Upper lobe of right lung (tissue), 1 donor: ENCODE results near the gene USP44. TPM values are rescaled to one million over a fixed set of nuclear protein-coding genes. Genes with fewer than 3 reads are reported as not detected.

ENCODE experiments used
- ATAC-seq: fragments of 200-7000 bp; cut with Tn5 transposase; one replicate; pipeline ENCODE4 v1.9.1; 2020; ENCODE audit warnings: mild to moderate bottlenecking, moderate library complexity
- DNase-seq: peaks from one replicate; pipeline ENCODE4 v3.0.0-alpha.2; 2020
- H3K27ac ChIP-seq: fragments of 200-600 bp; one replicate; pipeline ENCODE4 v1.8.0; 2022
- H3K27me3 ChIP-seq: fragments of 200-600 bp; one replicate; pipeline ENCODE4 v1.8.0; 2022; ENCODE audit warnings: mild to moderate bottlenecking
- H3K36me3 ChIP-seq: fragments of 200-600 bp; one replicate; pipeline ENCODE4 v1.8.0; 2022
- H3K4me1 ChIP-seq: fragments of 200-600 bp; one replicate; pipeline ENCODE4 v1.8.0; 2022
- H3K4me3 ChIP-seq: fragments of 200-600 bp; one replicate; pipeline ENCODE4 v1.8.0; 2022; ENCODE audit warnings: mild to moderate bottlenecking
- H3K9me3 ChIP-seq: fragments of 200-600 bp; one replicate; pipeline ENCODE4 v1.8.0; 2022
- CTCF ChIP-seq: fragments of 200-600 bp; IDR thresholded peaks from one replicate; pipeline ENCODE4 v1.8.0; 2022; ENCODE audit warnings: antibody characterized with exemption
- intact Hi-C: fragments of 100-400 bp; cut with DNase I; formaldehyde crosslinking; loops from one replicate; pipeline ENCODE4 v1.11.0; 2022
- total RNA-seq: library from RNA; stranded (reverse); fragmentation: NEBNext Ultra II Directional; extraction: Animal tissue kit (Norgen Biotek cat#: 25700); gene quantifications from one replicate; pipeline ENCODE4 v1.2.1, GENCODE V29; 2021
- donor health status: DM: no; HTN: yes; CAD: no; lungs with severe emphysema.

USP44 gene
- total RNA-seq, 1 donor from 2014 or later = 14.9 TPM

GRCh38 chr12:95529693-95530225, 21.5 kb downstream of the USP44 start:
- Histone ChIP-seq H3K27ac (no peak overlapping the region), H3K36me3 (no peaks in the 10 kb centered on the region), H3K4me3 (no peak overlapping the region), H3K27me3 (no peaks in the 10 kb centered on the region), H3K4me1 (no peaks in the 10 kb centered on the region), H3K9me3 (no peaks in the 10 kb centered on the region)
- intact Hi-C loops = no loop called here
- no peak for TF ChIP-seq CTCF
- no peak for ATAC-seq
- DNase-seq = no peak

GRCh38 chr12:95528431-95528830, 22.8 kb downstream of the USP44 start:
- no peak for ATAC-seq
- no peak overlapping the region for H3K27ac ChIP-seq
- no peaks in the 10 kb centered on the region for H3K27me3 ChIP-seq
- intact Hi-C loops = no loop called here
- no peak for DNase-seq
- no peak overlapping the region for H3K4me3 ChIP-seq
- H3K9me3 ChIP-seq = no peaks in the 10 kb centered on the region
- H3K4me1 ChIP-seq = no peaks in the 10 kb centered on the region
- H3K36me3 ChIP-seq = no peaks in the 10 kb centered on the region
- TF ChIP-seq CTCF = no peak

- Histone ChIP-seq H3K27me3 (no peaks in the 10 kb centered on the region), H3K27ac (no peak overlapping the region), H3K36me3 (peaks cover 13% of the 10 kb centered on the region), H3K4me3 (no peak overlapping the region), H3K4me1 (no peaks in the 10 kb centered on the region), H3K9me3 (no peaks in the 10 kb centered on the region)
- no peak for TF ChIP-seq CTCF
- no peak for DNase-seq
- intact Hi-C loops = no loop called here
- no peak for ATAC-seq
Measured at GRCh38 chr12:95522692-95523091, 28.6 kb downstream of the USP44 start.

GRCh38 chr12:95520816-95521215, 30.5 kb downstream of the USP44 start:
- no peaks in the 10 kb centered on the region for H3K27me3 ChIP-seq
- ATAC-seq = no peak
- H3K4me3 ChIP-seq = no peak overlapping the region
- H3K36me3 ChIP-seq = peaks cover 18% of the 10 kb centered on the region
- TF ChIP-seq CTCF = no peak
- H3K4me1 ChIP-seq = no peaks in the 10 kb centered on the region
- H3K27ac ChIP-seq = no peak overlapping the region
- intact Hi-C loops = no loop called here
- H3K9me3 ChIP-seq = no peaks in the 10 kb centered on the region
- DNase-seq = no peak

GRCh38 chr12:95518944-95519343, 32.3 kb downstream of the USP44 start:
- H3K4me3 ChIP-seq = no peak overlapping the region
- H3K36me3 ChIP-seq = peaks cover 34% of the 10 kb centered on the region
- ATAC-seq (no peak), DNase-seq (no peak)
- no peaks in the 10 kb centered on the region for H3K9me3 ChIP-seq
- no peak overlapping the region for H3K27ac ChIP-seq
- intact Hi-C loops = no loop called here
- no peak for TF ChIP-seq CTCF
- no peaks in the 10 kb centered on the region for H3K27me3 ChIP-seq
- no peaks in the 10 kb centered on the region for H3K4me1 ChIP-seq

GRCh38 chr12:95517246-95517645, 34.0 kb downstream of the USP44 start:
- Histone ChIP-seq H3K36me3 (peaks cover 51% of the 10 kb centered on the region), H3K4me1 (no peaks in the 10 kb centered on the region), H3K27ac (no peak overlapping the region), H3K27me3 (no peaks in the 10 kb centered on the region), H3K4me3 (no peak overlapping the region), H3K9me3 (no peaks in the 10 kb centered on the region)
- TF ChIP-seq CTCF = no peak
- ATAC-seq (no peak), DNase-seq (no peak)
- intact Hi-C loops = no loop called here
